HEK293T (cell line): ENCODE results near the gene HIC1.

Source experiments
- CTCF ChIA-PET: fragments of 350-600 bp; formaldehyde crosslinking; extraction: SDS; loops from one replicate; lab custom pipeline; 2021; ENCODE audit warnings: antibody characterized with exemption, inconsistent platforms; lab: Yijun Ruan, JAX
- POLR2A ChIA-PET: fragments of 350-600 bp; formaldehyde crosslinking; extraction: SDS; loops from one replicate; lab custom pipeline; 2020; ENCODE audit warnings: antibody characterized with exemption, inconsistent platforms; lab: Yijun Ruan, JAX
- DNase-seq: peaks from one replicate; pipeline ENCODE4 v3.0.0; 2012; ENCODE audit warnings: mixed read lengths; ENCODE audit errors: extremely low spot score
- ARNT ChIP-seq: fragments of 450-650 bp; IDR thresholded peaks from 2 replicates; pipeline ENCODE4 v1.6.1; 2017; ENCODE audit warnings: mild to moderate bottlenecking
- BHLHE40 ChIP-seq: fragments of 450-650 bp; IDR thresholded peaks from 2 replicates; pipeline ENCODE4 v1.6.1; 2016; ENCODE audit warnings: mild to moderate bottlenecking, moderate library complexity, borderline replicate concordance
- ELF4 ChIP-seq: fragments of 450-650 bp; IDR thresholded peaks from 2 replicates; pipeline ENCODE4 v1.6.1; 2017; ENCODE audit warnings: antibody characterized with exemption
- FOXA1 ChIP-seq: fragments of 450-650 bp; IDR thresholded peaks from 2 replicates; pipeline ENCODE4 v1.6.1; 2016; ENCODE audit warnings: mild to moderate bottlenecking
- FOXK2 ChIP-seq: fragments of 450-650 bp; IDR thresholded peaks from 2 replicates; pipeline ENCODE4 v1.6.1; 2016; ENCODE audit warnings: mild to moderate bottlenecking
- FOXM1 ChIP-seq: fragments of 450-650 bp; IDR thresholded peaks from 2 replicates; pipeline ENCODE4 v1.6.1; 2017; ENCODE audit warnings: mild to moderate bottlenecking, borderline replicate concordance
- HDGF ChIP-seq: fragments of 450-650 bp; IDR thresholded peaks from 2 replicates; pipeline ENCODE4 v1.6.1; 2017; ENCODE audit warnings: antibody characterized with exemption, borderline replicate concordance
- L3MBTL2 ChIP-seq: fragments of 450-650 bp; conservative IDR thresholded peaks from 2 replicates; pipeline ENCODE4 v1.6.1; 2016; ENCODE audit warnings: mild to moderate bottlenecking
- LEF1 ChIP-seq: fragments of 450-650 bp; IDR thresholded peaks from 2 replicates; pipeline ENCODE4 v1.6.1; 2017; ENCODE audit warnings: mild to moderate bottlenecking, borderline replicate concordance
- NFRKB ChIP-seq: fragments of 450-650 bp; IDR thresholded peaks from 2 replicates; pipeline ENCODE4 v1.6.1; 2016; ENCODE audit warnings: mild to moderate bottlenecking, moderate library complexity
- SP1 ChIP-seq: fragments of 450-650 bp; IDR thresholded peaks from 2 replicates; pipeline ENCODE4 v1.6.1; 2017
- SUZ12 ChIP-seq: fragments of 450-650 bp; IDR thresholded peaks from 2 replicates; pipeline ENCODE4 v1.6.1; 2016; ENCODE audit warnings: mild to moderate bottlenecking
- TARDBP ChIP-seq: fragments of 450-650 bp; IDR thresholded peaks from 2 replicates; pipeline ENCODE4 v1.6.1; 2016
- ZNF384 ChIP-seq: fragments of 450-650 bp; IDR thresholded peaks from 2 replicates; pipeline ENCODE4 v1.6.1; 2016
- TF ChIP-seq, protein P1 (sequence below): fragments of 450-650 bp; IDR thresholded peaks from 2 replicates; pipeline ENCODE4 v1.6.1; 2016

HIC1 gene

DNA sequence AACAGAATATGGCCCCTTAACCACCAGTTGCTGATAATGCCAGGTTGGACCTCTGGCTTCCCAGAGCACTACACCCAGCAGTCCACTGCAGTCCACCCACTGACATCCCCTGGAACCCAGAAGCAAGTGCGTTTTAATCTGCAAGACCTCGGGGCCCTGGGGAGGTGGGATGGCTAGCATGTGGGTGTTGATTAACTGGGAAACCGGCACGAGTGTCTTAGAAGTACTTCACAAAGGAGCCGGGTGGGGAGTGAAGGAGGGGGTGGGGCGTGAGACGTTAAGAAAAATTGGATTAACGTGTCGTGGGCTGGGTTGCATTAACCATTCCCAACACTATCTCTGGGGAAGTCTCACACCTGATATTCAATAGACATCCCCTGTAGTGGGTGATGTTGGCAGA lies 6.1 kb upstream of the HIC1 start:
- ChIA-PET CTCF (no interaction called here), POLR2A (no interaction called here)
- no peak for DNase-seq
- TF ChIP-seq SP1 (no peak), L3MBTL2 (no peak), BHLHE40 (no peak), ELF4 (no peak)
- TF ChIP-seq, protein P1, sequence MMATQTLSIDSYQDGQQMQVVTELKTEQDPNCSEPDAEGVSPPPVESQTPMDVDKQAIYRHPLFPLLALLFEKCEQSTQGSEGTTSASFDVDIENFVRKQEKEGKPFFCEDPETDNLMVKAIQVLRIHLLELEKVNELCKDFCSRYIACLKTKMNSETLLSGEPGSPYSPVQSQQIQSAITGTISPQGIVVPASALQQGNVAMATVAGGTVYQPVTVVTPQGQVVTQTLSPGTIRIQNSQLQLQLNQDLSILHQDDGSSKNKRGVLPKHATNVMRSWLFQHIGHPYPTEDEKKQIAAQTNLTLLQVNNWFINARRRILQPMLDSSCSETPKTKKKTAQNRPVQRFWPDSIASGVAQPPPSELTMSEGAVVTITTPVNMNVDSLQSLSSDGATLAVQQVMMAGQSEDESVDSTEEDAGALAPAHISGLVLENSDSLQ: no peak

DNA sequence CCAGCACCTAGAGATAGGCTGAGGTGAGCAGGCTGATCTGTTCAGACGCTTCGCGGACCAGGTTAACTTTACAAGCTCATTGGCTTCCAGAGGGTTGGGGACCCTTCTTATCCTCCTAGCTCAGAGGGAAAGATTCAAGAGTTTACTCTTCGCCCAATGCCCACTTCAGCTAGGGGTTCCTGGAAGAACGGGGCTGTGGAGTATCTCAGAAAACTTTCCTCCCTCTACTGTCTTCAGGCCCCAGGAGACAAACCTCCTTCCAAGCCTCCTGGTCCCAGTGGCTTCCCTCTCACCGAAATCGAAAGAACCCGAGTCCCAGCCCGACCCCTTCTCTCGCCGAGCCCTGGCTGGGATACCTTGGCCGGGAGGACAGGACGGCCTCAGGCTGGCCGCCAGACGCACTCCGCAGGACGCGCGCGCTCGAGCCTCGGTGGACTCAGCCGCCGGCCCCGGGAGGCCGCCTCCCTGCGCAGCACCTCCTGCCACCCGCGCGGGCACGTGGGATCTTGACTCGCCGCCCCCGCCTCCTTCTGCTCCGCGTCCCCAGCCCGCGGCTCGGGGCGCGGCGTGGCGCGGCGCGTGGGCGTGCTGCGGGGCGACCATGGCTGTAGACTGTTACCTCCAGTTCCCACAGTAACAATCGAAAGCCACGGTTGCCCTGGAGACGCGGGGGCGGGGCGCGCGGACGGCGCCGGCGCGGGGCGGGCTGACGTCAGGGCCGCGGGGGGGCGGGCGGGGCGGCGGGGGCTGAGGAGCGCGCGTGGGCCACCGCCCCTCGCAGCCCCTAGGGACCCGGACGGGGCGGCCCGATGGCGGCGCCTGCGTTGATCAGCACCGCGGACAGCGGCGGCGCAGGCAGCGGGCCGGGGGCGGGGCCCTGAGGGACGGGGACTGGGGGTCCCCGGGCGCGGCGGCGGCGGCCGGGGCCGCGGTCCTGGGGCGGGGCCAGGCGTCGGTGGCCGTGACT lies 5.3 kb upstream of the HIC1 start:
- ChIA-PET POLR2A (interaction anchor here (0.6 to 1.5 kb wide), 3 partner anchors 9 to 352 kb away, joined by 3 to 5 read pairs (median 3); no protein-coding TSS in a partner anchor), CTCF (no interaction called here)

GRCh38 chr17:2050300-2051060 lies 4.4 kb upstream of the HIC1 start:
- TF ChIP-seq HDGF (no peak), ELF4 (no peak), ARNT (0 out of 2 replicates have a peak, but pooled peaks have one; percentile 3), LEF1 (no peak), TARDBP (no peak), FOXA1 (no peak), NFRKB (no peak), L3MBTL2 (0 out of 2 replicates have a peak, but pooled peaks have one; percentile 31), FOXM1 (no peak), SUZ12 (no peak)
- TF ChIP-seq, protein P1: no peak
- ChIA-PET POLR2A (interaction anchor here (0.6 to 1.5 kb wide), 3 partner anchors 10 to 351 kb away, joined by 3 to 5 read pairs (median 3); no protein-coding TSS in a partner anchor), CTCF (interaction anchor here (1.8 kb wide), 1 partner anchor 194 kb away, joined by 5 read pairs; no protein-coding TSS in a partner anchor)
- peak; percentile 67 for DNase-seq

More for the DNA sequence above, 5.3 kb upstream of the HIC1 start:
- no peak for TF ChIP-seq L3MBTL2
- 0 out of 2 replicates have a peak, but pooled peaks have one; percentile 29 for TF ChIP-seq LEF1
- TF ChIP-seq FOXM1: peak; percentile 40; the same call in 1 of the 2 replicates
- no peak for TF ChIP-seq FOXA1
- DNase-seq: peak; percentile 81

DNA sequence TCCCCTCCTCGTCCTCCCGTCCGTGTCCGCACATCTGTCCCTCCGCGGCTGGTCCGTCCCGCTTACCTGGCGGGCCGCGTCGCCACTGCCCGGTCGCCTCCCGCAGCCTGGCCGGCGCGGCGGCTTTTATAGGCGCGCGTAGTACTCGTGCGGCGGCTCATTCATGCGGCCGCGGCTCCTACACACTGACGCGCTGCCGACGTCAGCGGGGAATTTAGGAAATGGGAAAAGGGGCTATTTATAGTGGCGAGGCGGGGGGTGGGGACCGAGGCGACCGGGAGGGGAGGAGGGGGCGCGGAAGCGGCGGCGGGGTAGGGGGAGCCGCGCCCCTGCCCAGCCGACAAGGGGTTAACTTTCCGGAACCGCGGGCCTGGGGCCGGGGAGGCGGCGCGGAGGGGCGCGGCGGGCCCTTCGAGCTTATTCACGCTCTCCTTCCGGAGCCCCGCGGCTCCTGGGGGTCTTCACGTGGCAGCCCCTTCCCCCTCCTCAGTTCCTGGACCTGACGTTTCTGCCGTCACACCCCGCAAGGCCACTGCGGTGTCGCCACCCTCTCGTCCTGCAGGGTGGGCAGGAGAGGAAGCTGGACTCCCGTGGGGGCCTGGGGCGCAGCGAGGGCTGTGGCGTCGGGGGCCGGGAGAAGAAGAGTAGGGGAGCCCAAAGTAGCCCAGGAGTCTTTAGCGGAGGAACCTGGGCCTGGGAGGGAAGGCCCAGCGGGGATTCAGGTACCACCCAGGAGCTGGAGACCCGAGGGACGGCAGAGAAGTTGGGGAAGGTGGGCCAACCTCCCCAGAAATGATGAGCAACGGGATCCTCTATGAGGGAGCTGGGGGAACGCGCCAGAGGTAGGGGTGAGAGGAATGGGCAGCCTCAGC lies 3.6 kb upstream of the HIC1 start:
- ChIA-PET POLR2A (interaction anchor here (1.0 to 1.5 kb wide), 2 partner anchors 11 to 350 kb away, joined by 3 to 5 read pairs; no protein-coding TSS in a partner anchor), CTCF (interaction anchor here (0.5 to 1.8 kb wide), 3 partner anchors 124 to 194 kb away, joined by 3 to 5 read pairs (median 3); no protein-coding TSS in a partner anchor)
- no peak for TF ChIP-seq TARDBP
- peak; percentile 25 for DNase-seq

- DNase-seq: no peak
- POLR2A ChIA-PET: no interaction called here
- CTCF ChIA-PET: interaction anchor here (0.6 to 1.8 kb wide), 2 partner anchors 13 to 193 kb away, joined by 3 to 5 read pairs; no protein-coding TSS in a partner anchor
- no peak for TF ChIP-seq ARNT
- no peak for TF ChIP-seq BHLHE40
- no peak for TF ChIP-seq ZNF384
- no peak for TF ChIP-seq SUZ12
- TF ChIP-seq ELF4: no peak
- no peak for TF ChIP-seq NFRKB
- TF ChIP-seq FOXK2: no peak
Observed at GRCh38 chr17:2051933-2052559, 2.9 kb upstream of the HIC1 start.
